NCI-H1694 (cell line): ENCODE results near the gene GALT.

ENCODE experiments used
- DNase-seq: peaks from one replicate; lab custom pipeline; 2025; lab: John Stamatoyannopoulos, UW

The GALT gene

GRCh38 chr9:34646211-34647083 lies at the start of gene GALT:
GALT (plus strand) TSS chr9:34646675; CDS start chr9:34646705, 30 bp downstream.
- peak; percentile 74 for DNase-seq

GRCh38 chr9:34599546-34599945 lies 46.9 kb upstream of the GALT start:
- DNase-seq, result no peak

GRCh38 chr9:34600908-34601307 lies 45.6 kb upstream of the GALT start:
- no peak for DNase-seq

- DNase-seq, result no peak
These were observed 44.4 kb upstream of the GALT start for GRCh38 chr9:34601937-34602573.

- DNase-seq, result peak; percentile 69
These were observed 42.8 kb upstream of the GALT start for GRCh38 chr9:34603610-34604231.

GRCh38 chr9:34606190-34606589 lies 40.3 kb upstream of the GALT start:
- no peak for DNase-seq

- no peak for DNase-seq
These were observed 39.6 kb upstream of the GALT start for GRCh38 chr9:34606905-34607304.

GRCh38 chr9:34607331-34607730 lies 39.1 kb upstream of the GALT start:
- no peak for DNase-seq

- DNase-seq, result no peak
These were observed 35.9 kb upstream of the GALT start for GRCh38 chr9:34610434-34611206.

GRCh38 chr9:34611251-34611810 lies 35.1 kb upstream of the GALT start:
- no peak for DNase-seq

- DNase-seq, result peak; percentile 31
These were observed 34.4 kb upstream of the GALT start, which contains the start of gene RPP25L for GRCh38 chr9:34611811-34612787. RPP25L (minus strand) TSS chr9:34612097; CDS start chr9:34611296, 801 bp downstream.

GRCh38 chr9:34612788-34613390 lies 33.6 kb upstream of the GALT start:
- DNase-seq, result peak; percentile 77

- no peak for DNase-seq
These were observed 31.3 kb upstream of the GALT start for GRCh38 chr9:34615132-34615531.

GRCh38 chr9:34620061-34620994 lies 26.1 kb upstream of the GALT start, which contains the start of gene DCTN3:
DCTN3 (minus strand) TSS chr9:34620495; CDS start chr9:34620464, 31 bp downstream.
- peak; percentile 96 for DNase-seq

GRCh38 chr9:34623374-34624235 lies 22.9 kb upstream of the GALT start:
- DNase-seq, result no peak

GRCh38 chr9:34624475-34625185 lies 21.8 kb upstream of the GALT start:
- DNase-seq, result no peak

- DNase-seq, result no peak
These were observed 21.3 kb upstream of the GALT start for GRCh38 chr9:34625186-34625486.
